Vagina (tissue), 2 donors: ENCODE measurements around the gene HSD17B8.

ENCODE experiments used
- POLR2A ChIP-seq, 2 donors: fragments of 450-650 bp; IDR thresholded peaks; one replicate each; pipeline ENCODE4 v1.6.1; 2017; ENCODE audit warnings: antibody characterized with exemption in 2 of 2, mild to moderate bottlenecking in 2 of 2, moderate library complexity in 2 of 2
- POLR2AphosphoS5 ChIP-seq, 2 donors: sonication (generic); formaldehyde crosslinking; IDR thresholded peaks; one replicate each; pipeline ENCODE4 v1.9.0; 2017; ENCODE audit warnings: antibody characterized with exemption in 2 of 2, mild to moderate bottlenecking in 2 of 2, low read depth in 1 of 2; ENCODE audit not compliant: insufficient read depth in 1 of 2
- TF ChIP-seq, protein P1 (sequence below), 3 experiments: fragments of 450-650 bp in 2 of 3; fragments of 200-600 bp in 1 of 3; sonication (generic) in 1 of 3; IDR thresholded peaks; one replicate each; pipeline ENCODE4 v1.5.1; 2017 to 2019; ENCODE audit warnings: antibody characterized with exemption in 3 of 3, mild to moderate bottlenecking in 2 of 3, moderate library complexity in 2 of 3

DNA sequence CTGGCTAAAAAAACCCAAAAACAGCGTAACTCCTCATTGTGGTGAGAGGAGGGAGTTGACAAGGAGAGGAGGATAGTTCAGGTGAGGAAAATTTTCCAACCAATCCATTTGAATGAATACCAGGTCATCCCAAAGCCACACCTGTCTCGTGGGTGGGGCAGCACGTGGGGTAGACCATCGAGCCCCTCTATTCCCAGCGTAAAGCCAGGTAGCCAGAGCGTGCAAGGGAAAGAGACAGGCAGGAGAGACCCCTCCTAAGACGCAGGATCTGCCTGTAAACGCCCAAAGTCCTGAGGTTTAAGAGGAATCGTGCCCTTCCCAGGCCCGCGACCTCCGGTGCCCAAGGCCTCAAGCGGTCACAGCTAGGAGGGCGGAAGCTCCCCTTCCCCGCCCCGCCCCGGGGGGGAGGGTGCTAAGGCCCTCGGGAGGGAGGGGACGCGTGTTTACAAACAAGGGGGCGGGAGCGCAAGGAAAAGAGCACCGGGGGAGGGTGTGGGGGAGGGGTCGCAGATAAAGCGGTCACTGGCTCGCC is 4.7 kb upstream of the HSD17B8 start:
- TF ChIP-seq, protein P1, sequence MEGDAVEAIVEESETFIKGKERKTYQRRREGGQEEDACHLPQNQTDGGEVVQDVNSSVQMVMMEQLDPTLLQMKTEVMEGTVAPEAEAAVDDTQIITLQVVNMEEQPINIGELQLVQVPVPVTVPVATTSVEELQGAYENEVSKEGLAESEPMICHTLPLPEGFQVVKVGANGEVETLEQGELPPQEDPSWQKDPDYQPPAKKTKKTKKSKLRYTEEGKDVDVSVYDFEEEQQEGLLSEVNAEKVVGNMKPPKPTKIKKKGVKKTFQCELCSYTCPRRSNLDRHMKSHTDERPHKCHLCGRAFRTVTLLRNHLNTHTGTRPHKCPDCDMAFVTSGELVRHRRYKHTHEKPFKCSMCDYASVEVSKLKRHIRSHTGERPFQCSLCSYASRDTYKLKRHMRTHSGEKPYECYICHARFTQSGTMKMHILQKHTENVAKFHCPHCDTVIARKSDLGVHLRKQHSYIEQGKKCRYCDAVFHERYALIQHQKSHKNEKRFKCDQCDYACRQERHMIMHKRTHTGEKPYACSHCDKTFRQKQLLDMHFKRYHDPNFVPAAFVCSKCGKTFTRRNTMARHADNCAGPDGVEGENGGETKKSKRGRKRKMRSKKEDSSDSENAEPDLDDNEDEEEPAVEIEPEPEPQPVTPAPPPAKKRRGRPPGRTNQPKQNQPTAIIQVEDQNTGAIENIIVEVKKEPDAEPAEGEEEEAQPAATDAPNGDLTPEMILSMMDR (IDR thresholded peaks at IDR 0.05): no peak
- TF ChIP-seq POLR2AphosphoS5 (IDR thresholded peaks at IDR 0.05; ENCODE audit: insufficient read depth in 1 of 2, low read depth in 1 of 2) (no peak), POLR2A (IDR thresholded peaks at IDR 0.05) (no peak)
